Suppressor macrophage treated with lipopolysaccharide for 1 hour (primary cell): ENCODE data around the gene PCP4L1.
A peak's percentile ranks its signal among the peaks of the same experiment; 100 is the strongest.
"Not testable (repeated sequence)": the region's sequence is repeated elsewhere in the genome, so short reads cannot be mapped to it uniquely, and the experiment has no call there.

Experiments used
- DNase-seq, 3 donors: peaks; one replicate each; pipeline ENCODE4 v3.0.0-alpha.2; 2020 to 2022

The PCP4L1 gene

GRCh38 chr1:161258439-161259344, at the start of gene PCP4L1:
Gene PCP4L1 (plus strand): TSS chr1:161258745. CDS start chr1:161258975, 230 bp downstream.
- peak; percentile 50 to 62 (median 50) for DNase-seq

- peak; percentile 87 to 91 (median 87) for DNase-seq
Measured at GRCh38 chr1:161209790-161210409, 48.6 kb upstream of the PCP4L1 start.

GRCh38 chr1:161214369-161214768, 44.2 kb upstream of the PCP4L1 start:
- DNase-seq: peak; percentile 70 to 76 (median 73)

GRCh38 chr1:161215076-161215475, 43.5 kb upstream of the PCP4L1 start, which contains the start of gene FCER1G:
Gene FCER1G (plus strand): TSS chr1:161215295. CDS start chr1:161215322, 27 bp downstream.
- peak; percentile 82 to 91 (median 89) for DNase-seq

- DNase-seq: peak; percentile 89 to 99 (median 98)
Measured at GRCh38 chr1:161216945-161217712, 41.4 kb upstream of the PCP4L1 start.

- DNase-seq: peak in 1 of 3 donors; percentile 35
Measured at GRCh38 chr1:161217831-161218230, 40.7 kb upstream of the PCP4L1 start.

GRCh38 chr1:161218301-161219077, 40.1 kb upstream of the PCP4L1 start:
- no peak for DNase-seq

- no peak for DNase-seq
Measured at GRCh38 chr1:161219078-161219892, 39.3 kb upstream of the PCP4L1 start.

- no peak for DNase-seq
Measured at GRCh38 chr1:161220002-161220401, 38.5 kb upstream of the PCP4L1 start.

GRCh38 chr1:161222175-161223019, 36.1 kb upstream of the PCP4L1 start:
- DNase-seq: no peak

- DNase-seq: no peak
Measured at GRCh38 chr1:161223805-161224694, 34.5 kb upstream of the PCP4L1 start.

- not testable (repeated sequence) for DNase-seq
Measured at GRCh38 chr1:161224695-161225087, 33.9 kb upstream of the PCP4L1 start.

GRCh38 chr1:161225178-161225533, 33.4 kb upstream of the PCP4L1 start:
- DNase-seq: no peak

- DNase-seq: peak; percentile 96 to 100 (median 99)
Measured at GRCh38 chr1:161225534-161226319, 32.8 kb upstream of the PCP4L1 start, which contains the start of gene TOMM40L. Gene TOMM40L (plus strand): TSS chr1:161226060. CDS start chr1:161226490, 430 bp downstream.

- no peak for DNase-seq
Measured at GRCh38 chr1:161226320-161226711, 32.2 kb upstream of the PCP4L1 start.

GRCh38 chr1:161226759-161227158, 31.8 kb upstream of the PCP4L1 start:
- DNase-seq: no peak

GRCh38 chr1:161227196-161227871, 31.2 kb upstream of the PCP4L1 start:
- DNase-seq: peak; percentile 83 to 93 (median 89)

GRCh38 chr1:161228032-161228431, 30.5 kb upstream of the PCP4L1 start:
- DNase-seq: peak; percentile 30 to 37 (median 32)
